Retinal pigment epithelial cell (primary cell): Measurements from ENCODE around the gene ADAMTS17.

Experiments
- DNase-seq: peaks from one replicate; pipeline ENCODE4 v3.0.0-alpha.2; 2010; ENCODE audit warnings: low read depth
- H3K4me3 ChIP-seq: 2 replicates; pipeline ENCODE4 v1.5.1; 2011; ENCODE audit warnings: mild to moderate bottlenecking, low read length, control low read depth, moderate library complexity
- CTCF ChIP-seq: conservative IDR thresholded peaks from 2 replicates; pipeline ENCODE4 v1.5.1; 2011; ENCODE audit warnings: low read depth, low read length, control low read depth, inconsistent platforms

Gene ADAMTS17

GRCh38 chr15:100277087-100277855 lies 64.5 kb downstream of the ADAMTS17 start:
- TF ChIP-seq CTCF = no peak
- H3K4me3 ChIP-seq = no peak overlapping the region
- DNase-seq = no peak

DNA sequence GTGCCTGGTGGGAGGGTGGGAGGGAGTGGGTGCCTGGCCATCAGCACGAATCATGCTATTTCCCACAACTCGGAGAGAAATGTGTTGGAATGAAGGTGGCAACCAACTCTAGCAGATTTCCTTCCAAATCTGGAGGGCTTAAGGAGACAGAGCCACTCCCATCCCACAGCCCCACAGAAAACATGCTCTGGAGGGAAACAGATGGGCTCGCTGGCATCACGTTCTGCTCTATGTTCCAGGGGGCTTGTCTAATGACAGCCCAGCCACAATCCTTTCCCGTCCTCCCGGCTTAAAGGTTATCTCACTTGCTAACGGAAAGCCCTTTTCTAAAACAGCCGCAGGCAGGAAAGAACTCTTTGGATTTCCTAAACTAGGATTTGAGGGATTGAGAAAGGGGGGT lies 65.3 kb downstream of the ADAMTS17 start:
- no peak overlapping the region for H3K4me3 ChIP-seq
- no peak for TF ChIP-seq CTCF
- no peak for DNase-seq

DNA sequence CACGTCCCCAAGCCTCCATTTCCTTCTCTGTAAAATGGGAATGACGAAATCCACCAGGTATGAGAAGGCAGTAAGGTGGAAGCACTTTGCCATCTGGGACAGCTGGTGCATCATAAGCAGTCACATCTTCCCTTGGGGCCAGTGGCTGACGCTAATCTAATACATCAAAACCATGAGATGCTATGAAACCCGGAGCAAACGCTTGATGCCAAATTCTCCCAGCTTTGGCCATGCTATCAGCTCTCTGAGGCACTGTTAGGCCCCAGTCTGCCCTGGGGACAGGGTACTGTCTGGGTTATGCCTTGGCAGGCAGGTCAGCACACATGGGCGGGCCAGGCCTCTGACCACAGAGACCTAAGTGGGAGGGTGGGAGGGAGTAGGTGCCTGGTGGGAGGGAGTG lies 66.1 kb downstream of the ADAMTS17 start:
- DNase-seq = no peak
- no peak for TF ChIP-seq CTCF
- no peak overlapping the region for H3K4me3 ChIP-seq

DNA sequence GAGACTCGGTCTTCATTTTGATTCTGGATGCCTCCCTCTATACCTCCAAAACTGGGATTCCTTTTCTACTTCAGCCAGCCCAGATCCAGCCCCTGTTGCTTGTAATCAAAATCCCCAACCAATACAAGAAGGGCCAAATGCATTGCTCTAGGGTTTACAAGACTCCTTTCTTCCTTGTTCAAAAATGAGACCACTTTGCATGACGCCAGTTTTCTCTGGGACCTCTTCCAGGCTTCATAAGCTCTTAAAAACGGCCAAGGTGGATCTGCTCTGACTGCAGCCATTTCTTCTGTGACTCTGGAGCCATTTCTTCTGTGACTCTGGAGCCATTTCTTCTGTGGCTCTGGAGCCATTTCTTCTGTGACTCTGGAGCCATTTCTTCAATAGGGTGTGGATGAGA lies 71.9 kb downstream of the ADAMTS17 start:
- H3K4me3 ChIP-seq = no peak overlapping the region
- no peak for DNase-seq
- no peak for TF ChIP-seq CTCF

GRCh38 chr15:100266166-100266565 lies 75.6 kb downstream of the ADAMTS17 start:
- no peak for DNase-seq
- no peak for TF ChIP-seq CTCF
- H3K4me3 ChIP-seq = no peak overlapping the region

DNA sequence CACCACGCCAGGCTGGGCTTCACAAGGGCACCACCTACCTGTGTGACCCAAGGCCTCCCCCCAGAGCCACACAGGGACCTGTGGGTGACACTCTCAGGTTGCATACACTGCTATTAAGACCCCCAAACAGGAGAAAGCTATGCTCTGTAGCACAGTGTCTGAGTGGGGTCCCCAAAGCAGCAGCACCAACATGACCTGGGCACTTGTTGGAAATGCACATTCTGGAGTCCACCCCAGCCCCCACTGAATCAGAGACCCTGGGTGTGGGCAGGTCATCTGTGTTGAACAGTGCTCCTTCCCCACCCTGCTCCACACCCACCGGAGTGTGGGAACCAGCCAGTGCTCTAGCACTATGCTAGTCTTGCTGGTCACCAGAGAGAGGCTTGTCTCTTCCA lies 76.1 kb downstream of the ADAMTS17 start:
- DNase-seq = no peak
- TF ChIP-seq CTCF = no peak

GRCh38 chr15:100264994-100265640 lies 76.7 kb downstream of the ADAMTS17 start:
- no peak for TF ChIP-seq CTCF
- H3K4me3 ChIP-seq = no peak overlapping the region
- DNase-seq = no peak

More for the DNA sequence above, 76.1 kb downstream of the ADAMTS17 start:
- H3K4me3 ChIP-seq = no peak overlapping the region
